ENCODE measurements around the gene CHD9.
"Not testable (repeated sequence)": the region's sequence is repeated elsewhere in the genome, so short reads cannot be mapped to it uniquely, and the experiment has no call there.

The CHD9 gene

GRCh38 chr16:53135329-53135728 lies 80.5 kb downstream of the CHD9 start:
- DNase-seq = no peak

- DNase-seq = no peak
Observed at GRCh38 chr16:53142823-53143568, 88.2 kb downstream of the CHD9 start.

- no peak for DNase-seq
Observed at GRCh38 chr16:53147500-53148065, 92.8 kb downstream of the CHD9 start.

GRCh38 chr16:53150769-53151168 lies 96.0 kb downstream of the CHD9 start:
- no peak for DNase-seq

- DNase-seq = no peak
Observed at GRCh38 chr16:53152329-53152728, 97.5 kb downstream of the CHD9 start.

GRCh38 chr16:53153130-53153529 lies 98.3 kb downstream of the CHD9 start:
- DNase-seq = no peak

GRCh38 chr16:53154513-53154912 lies 99.7 kb downstream of the CHD9 start:
- DNase-seq = no peak

GRCh38 chr16:53156516-53156915 lies 101.7 kb downstream of the CHD9 start:
- DNase-seq = no peak

GRCh38 chr16:53159781-53160436 lies 105.1 kb downstream of the CHD9 start:
- peak; percentile 16 for DNase-seq

GRCh38 chr16:53166099-53166498 lies 111.3 kb downstream of the CHD9 start:
- DNase-seq = no peak

- no peak for DNase-seq
Observed at GRCh38 chr16:53168744-53169143, 114.0 kb downstream of the CHD9 start.

GRCh38 chr16:53172517-53172916 lies 117.7 kb downstream of the CHD9 start:
- no peak for DNase-seq

GRCh38 chr16:53175118-53175517 lies 120.3 kb downstream of the CHD9 start:
- no peak for DNase-seq

- no peak for DNase-seq
Observed at GRCh38 chr16:53176434-53176833, 121.6 kb downstream of the CHD9 start.

GRCh38 chr16:53183442-53183841 lies 128.7 kb downstream of the CHD9 start:
- DNase-seq = no peak

GRCh38 chr16:53185741-53186140 lies 130.9 kb downstream of the CHD9 start:
- not testable (repeated sequence) for DNase-seq

- DNase-seq = no peak
Observed at GRCh38 chr16:53187775-53188174, 133.0 kb downstream of the CHD9 start.

- DNase-seq = no peak
Observed at GRCh38 chr16:53191413-53191812, 136.6 kb downstream of the CHD9 start.

- DNase-seq = no peak
Observed at GRCh38 chr16:53198933-53199332, 144.1 kb downstream of the CHD9 start.

GRCh38 chr16:53201900-53202299 lies 147.1 kb downstream of the CHD9 start:
- DNase-seq = no peak

- no peak for DNase-seq
Observed at GRCh38 chr16:53202398-53202797, 147.6 kb downstream of the CHD9 start.

GRCh38 chr16:53207810-53208752 lies 153.3 kb downstream of the CHD9 start:
- no peak for DNase-seq

GRCh38 chr16:53209429-53209828 lies 154.6 kb downstream of the CHD9 start:
- DNase-seq = no peak

Measured in stimulated activated CD4-positive, alpha-beta T cell treated with anti-CD3 and anti-CD28 coated beads, Interleukin-4, amount 100 ng/mL, for 24 hours (primary cell).